HCT116 (cell line): ENCODE measurements around the gene WDPCP. TPM values are rescaled to one million over a fixed set of nuclear protein-coding genes. Genes with fewer than 3 reads are reported as not detected.

ENCODE experiments used
- ATAC-seq: fragments of 200-7000 bp; cut with Tn5 transposase; 2 replicates; pipeline ENCODE4 v1.9.1; 2020; ENCODE audit warnings: mild to moderate bottlenecking, moderate library complexity
- BruUV-seq: library from RNA; stranded (reverse); fragments of 400-500 nt; replicated peaks from 2 replicates; lab custom pipeline; 2021; lab: Mats Ljungman, UMichigan
- CTCF ChIA-PET: fragments of 300-600 bp; sonication (Branson Sonifier 250); formaldehyde crosslinking; loops from one replicate; lab custom pipeline; 2021; ENCODE audit warnings: antibody characterized with exemption; lab: Charles Lee
- POLR2A ChIA-PET: fragments of 300-600, 350-600 bp; sonication (Branson Sonifier 250); formaldehyde crosslinking; loops from one replicate; lab custom pipeline; 2021; ENCODE audit warnings: antibody characterized with exemption; lab: Charles Lee
- RAD21 ChIA-PET, 2 experiments: fragments of 300-600 bp; sonication (Branson Sonifier 250); formaldehyde crosslinking; loops; one replicate each; lab custom pipeline; 2023; ENCODE audit warnings: low total read pairs in 2 of 2; ENCODE audit not compliant: uncharacterized antibody in 2 of 2, unreplicated experiment in 2 of 2, low non-redundant PET in 1 of 2; lab: Charles Lee
- DNase-seq: peaks from one replicate; pipeline ENCODE4 v3.0.0-alpha.2; 2010; ENCODE audit warnings: low read depth, low spot score
- H2AFZ ChIP-seq: fragments of 200-600 bp; shearing (Covaris generic), sonication (generic); 2 replicates; pipeline ENCODE4 v1.6.1; 2017; ENCODE audit warnings: low read depth, mixed run types, mixed read lengths, antibody characterized with exemption, low read length; ENCODE audit not compliant: poor library complexity, severe bottlenecking
- H3K27ac ChIP-seq: 2 replicates; pipeline ENCODE4 v1.5.1; 2012; ENCODE audit warnings: low read depth, low read length
- H3K27me3 ChIP-seq: fragments of 200-600 bp; sonication (generic); 2 replicates; pipeline ENCODE4 v1.6.1; 2016; ENCODE audit warnings: mixed run types, low read length, mixed read lengths; ENCODE audit not compliant: insufficient read depth
- H3K36me3 ChIP-seq, 2 experiments: fragments of 200-500 bp in 1 of 2; fragments of 200-600 bp in 1 of 2; sonication (Bioruptor generic) in 1 of 2; sonication (generic) in 1 of 2; 2 replicates each; pipeline versions ENCODE4 v1.5.1 to v1.6.1; 2014 to 2016; ENCODE audit warnings: low read length in 2 of 2, inconsistent platforms in 1 of 2, mixed read lengths in 1 of 2, mixed run types in 1 of 2; ENCODE audit not compliant: insufficient read depth in 2 of 2, control insufficient read depth in 1 of 2
- H3K4me1 ChIP-seq, 2 experiments: fragments of 200-600 bp in 1 of 2; sonication (generic) in 1 of 2; 2 replicates each; pipeline versions ENCODE4 v1.5.1 to v1.6.1; 2012 to 2017; ENCODE audit warnings: low read length in 2 of 2, inconsistent platforms in 1 of 2, mild to moderate bottlenecking in 1 of 2, mixed read lengths in 1 of 2, mixed run types in 1 of 2, moderate library complexity in 1 of 2; ENCODE audit not compliant: insufficient read depth in 2 of 2, control insufficient read depth in 1 of 2
- H3K4me2 ChIP-seq: fragments of 200-600 bp; sonication (generic); 2 replicates; pipeline ENCODE4 v1.6.1; 2017; ENCODE audit warnings: mixed run types, low read length, mixed read lengths
- H3K4me3 ChIP-seq, 2 experiments: fragments of 200-600 bp in 1 of 2; sonication (generic) in 1 of 2; replicated peaks in 1 of 2; 2 replicates each; pipeline ENCODE4 v1.5.1; 2011 to 2016; ENCODE audit warnings: low read length in 2 of 2, control low read depth in 1 of 2, low read depth in 1 of 2, mild to moderate bottlenecking in 1 of 2, mixed read lengths in 1 of 2, mixed run types in 1 of 2
- H3K79me2 ChIP-seq: fragments of 200-600 bp; sonication (generic); 2 replicates; pipeline ENCODE4 v1.6.1; 2017; ENCODE audit warnings: mild to moderate bottlenecking, mixed run types, low read length, moderate library complexity, mixed read lengths; ENCODE audit not compliant: insufficient read depth
- H3K9ac ChIP-seq: fragments of 200-600 bp; sonication (generic); 2 replicates; pipeline ENCODE4 v1.6.1; 2016; ENCODE audit warnings: low read length, mixed read lengths
- H3K9me2 ChIP-seq: fragments of 200-600 bp; sonication (generic), shearing (Covaris generic); 2 replicates; pipeline ENCODE4 v1.6.1; 2017; ENCODE audit warnings: mixed run types, mild to moderate bottlenecking, moderate library complexity; ENCODE audit not compliant: insufficient read depth
- H3K9me3 ChIP-seq, 2 experiments: fragments of 200-500 bp in 1 of 2; fragments of 200-600 bp in 1 of 2; sonication (Bioruptor generic) in 1 of 2; sonication (generic) in 1 of 2; 2 replicates each; pipeline ENCODE4 v1.6.1; 2014 to 2017; ENCODE audit warnings: low read length in 2 of 2, mixed read lengths in 2 of 2, inconsistent platforms in 1 of 2, low read depth in 1 of 2, mild to moderate bottlenecking in 1 of 2, mixed run types in 1 of 2, moderate library complexity in 1 of 2; ENCODE audit not compliant: control insufficient read depth in 1 of 2, insufficient read depth in 1 of 2
- H4K20me1 ChIP-seq: fragments of 200-600 bp; sonication (generic), shearing (Covaris generic); 2 replicates; pipeline ENCODE4 v1.6.1; 2017; ENCODE audit warnings: mixed run types, mild to moderate bottlenecking, moderate library complexity; ENCODE audit not compliant: insufficient read depth
- CEBPB ChIP-seq: IDR thresholded peaks from 2 replicates; pipeline ENCODE4 v1.6.1; 2012; ENCODE audit warnings: low read depth
- EGR1 ChIP-seq: IDR thresholded peaks from 2 replicates; pipeline ENCODE4 v1.6.1; 2012; ENCODE audit warnings: low read depth
- ELF1 ChIP-seq: IDR thresholded peaks from 2 replicates; pipeline ENCODE4 v1.6.1; 2012; ENCODE audit warnings: low read depth, borderline replicate concordance
- EZH2 ChIP-seq: fragments of 200-600 bp; sonication (generic); IDR thresholded peaks from 2 replicates; pipeline ENCODE4 v1.6.1; 2017; ENCODE audit warnings: antibody characterized with exemption, mixed run types
- POLR2AphosphoS5 ChIP-seq: IDR thresholded peaks from 2 replicates; pipeline ENCODE4 v1.6.1; 2011; ENCODE audit warnings: mild to moderate bottlenecking, low read depth, low read length, moderate library complexity
- SRF ChIP-seq: IDR thresholded peaks from 2 replicates; pipeline ENCODE4 v1.6.1; 2012; ENCODE audit warnings: low read depth
- YY1 ChIP-seq: IDR thresholded peaks from 2 replicates; pipeline ENCODE4 v1.6.1; 2011; ENCODE audit warnings: low read length, low read depth, moderate library complexity, mild to moderate bottlenecking; ENCODE audit not compliant: insufficient replicate concordance; ENCODE audit errors: extremely low read depth
- ZFX ChIP-seq: fragments of 450-650 bp; IDR thresholded peaks from 2 replicates; pipeline ENCODE4 v1.6.1; 2017
- intact Hi-C: fragments of 100-400 bp; cut with micrococcal nuclease; formaldehyde crosslinking; loops from 2 replicates; pipeline ENCODE4 v1.10.0; 2022
- total RNA-seq: library from RNA; stranded (reverse); gene quantifications from one replicate; pipeline ENCODE4 v1.2.1, GENCODE V29; 2021; ENCODE audit not compliant: unreplicated experiment
- TF ChIP-seq, protein P1 (sequence below), 3 experiments: fragments of 200-600 bp in 1 of 3; sonication (generic) in 1 of 3; IDR thresholded peaks in 2 of 3; conservative IDR thresholded peaks in 1 of 3; 2 replicates each; pipeline ENCODE4 v1.5.1; 2012 to 2017; ENCODE audit warnings: low read depth in 2 of 3, low read length in 2 of 3, antibody characterized with exemption in 1 of 3, borderline replicate concordance in 1 of 3, control low read depth in 1 of 3, mild to moderate bottlenecking in 1 of 3, mixed read lengths in 1 of 3, mixed run types in 1 of 3, moderate library complexity in 1 of 3; ENCODE audit not compliant: insufficient read depth in 1 of 3
- TF ChIP-seq, protein P2 (sequence below): IDR thresholded peaks from 2 replicates; pipeline ENCODE4 v1.6.1; 2012

Gene WDPCP
- total RNA-seq, 1 experiment from 2014 or later: 4.1 TPM

DNA sequence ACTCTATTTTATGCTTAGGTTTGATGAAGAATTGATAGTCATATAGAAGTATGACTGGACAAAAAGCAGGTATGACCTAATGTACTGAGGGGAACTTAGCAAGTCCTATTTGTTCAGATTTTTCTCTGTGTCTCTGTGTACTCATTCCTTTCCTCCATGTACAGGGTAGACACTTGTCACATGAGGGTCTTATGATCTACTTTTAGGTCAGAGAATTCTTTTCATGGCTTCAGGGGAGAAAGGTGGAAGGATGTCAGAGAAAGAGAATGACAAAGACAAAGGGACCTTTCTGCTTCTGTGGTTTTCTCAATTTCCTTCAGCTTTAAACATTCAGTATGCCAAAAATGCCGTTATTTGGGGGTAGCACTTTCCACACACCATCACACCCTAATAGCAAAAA is 181.6 kb downstream of the WDPCP start:
- H3K79me2 ChIP-seq: no peaks in the 10 kb centered on the region
- no peak overlapping the region for H3K27ac ChIP-seq
- intact Hi-C loops: no loop called here
- no peak for ATAC-seq
- ChIA-PET POLR2A (interaction anchor here (0.9 kb wide), 1 partner anchor 19 kb away, joined by 3 read pairs; no protein-coding TSS in a partner anchor), CTCF (interaction anchor here (0.7 kb wide), 1 partner anchor 17 kb away, joined by 3 read pairs; no protein-coding TSS in a partner anchor), RAD21 (no interaction called here)
- no peaks in the 10 kb centered on the region for H4K20me1 ChIP-seq
- no peak overlapping the region for H3K4me3 ChIP-seq
- no peak overlapping the region for H2AFZ ChIP-seq
- TF ChIP-seq POLR2AphosphoS5 (no peak), EGR1 (no peak), YY1 (no peak), ZFX (no peak), ELF1 (no peak), SRF (no peak), CEBPB (no peak), EZH2 (no peak)
- TF ChIP-seq, protein P1, sequence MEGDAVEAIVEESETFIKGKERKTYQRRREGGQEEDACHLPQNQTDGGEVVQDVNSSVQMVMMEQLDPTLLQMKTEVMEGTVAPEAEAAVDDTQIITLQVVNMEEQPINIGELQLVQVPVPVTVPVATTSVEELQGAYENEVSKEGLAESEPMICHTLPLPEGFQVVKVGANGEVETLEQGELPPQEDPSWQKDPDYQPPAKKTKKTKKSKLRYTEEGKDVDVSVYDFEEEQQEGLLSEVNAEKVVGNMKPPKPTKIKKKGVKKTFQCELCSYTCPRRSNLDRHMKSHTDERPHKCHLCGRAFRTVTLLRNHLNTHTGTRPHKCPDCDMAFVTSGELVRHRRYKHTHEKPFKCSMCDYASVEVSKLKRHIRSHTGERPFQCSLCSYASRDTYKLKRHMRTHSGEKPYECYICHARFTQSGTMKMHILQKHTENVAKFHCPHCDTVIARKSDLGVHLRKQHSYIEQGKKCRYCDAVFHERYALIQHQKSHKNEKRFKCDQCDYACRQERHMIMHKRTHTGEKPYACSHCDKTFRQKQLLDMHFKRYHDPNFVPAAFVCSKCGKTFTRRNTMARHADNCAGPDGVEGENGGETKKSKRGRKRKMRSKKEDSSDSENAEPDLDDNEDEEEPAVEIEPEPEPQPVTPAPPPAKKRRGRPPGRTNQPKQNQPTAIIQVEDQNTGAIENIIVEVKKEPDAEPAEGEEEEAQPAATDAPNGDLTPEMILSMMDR (IDR thresholded peaks at IDR 0.05 in 2 of 3, conservative IDR thresholded peaks at IDR 0.05 in 1 of 3; ENCODE audit: borderline replicate concordance in 1 of 3, insufficient read depth in 1 of 3, low read depth in 2 of 3, low read length in 2 of 3): no peak
- TF ChIP-seq, protein P2, sequence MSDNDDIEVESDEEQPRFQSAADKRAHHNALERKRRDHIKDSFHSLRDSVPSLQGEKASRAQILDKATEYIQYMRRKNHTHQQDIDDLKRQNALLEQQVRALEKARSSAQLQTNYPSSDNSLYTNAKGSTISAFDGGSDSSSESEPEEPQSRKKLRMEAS: no peak
- H3K9ac ChIP-seq: no peak overlapping the region
- no peaks in the 10 kb centered on the region for H3K9me3 ChIP-seq
- no TSS peak for BruUV-seq
- H3K9me2 ChIP-seq: no peaks in the 10 kb centered on the region
- no peaks in the 10 kb centered on the region for H3K36me3 ChIP-seq
- H3K4me1 ChIP-seq: peaks cover 6 to 11% of the 10 kb centered on the region in 2 experiments; a peak in 3 of 4 replicates
- no peak for DNase-seq
- no peak overlapping the region for H3K4me2 ChIP-seq
- no peaks in the 10 kb centered on the region for H3K27me3 ChIP-seq
